Stimulated activated CD4-positive, alpha-beta T cell treated with anti-CD3 and anti-CD28 coated beads, Interleukin-4, amount 100 ng/mL, for 24 hours (primary cell): Measurements from ENCODE around the gene TOP2B.

Experiments used
- DNase-seq: peaks from one replicate; pipeline ENCODE4 v3.0.0-alpha.2; 2020

The TOP2B gene, protein sequence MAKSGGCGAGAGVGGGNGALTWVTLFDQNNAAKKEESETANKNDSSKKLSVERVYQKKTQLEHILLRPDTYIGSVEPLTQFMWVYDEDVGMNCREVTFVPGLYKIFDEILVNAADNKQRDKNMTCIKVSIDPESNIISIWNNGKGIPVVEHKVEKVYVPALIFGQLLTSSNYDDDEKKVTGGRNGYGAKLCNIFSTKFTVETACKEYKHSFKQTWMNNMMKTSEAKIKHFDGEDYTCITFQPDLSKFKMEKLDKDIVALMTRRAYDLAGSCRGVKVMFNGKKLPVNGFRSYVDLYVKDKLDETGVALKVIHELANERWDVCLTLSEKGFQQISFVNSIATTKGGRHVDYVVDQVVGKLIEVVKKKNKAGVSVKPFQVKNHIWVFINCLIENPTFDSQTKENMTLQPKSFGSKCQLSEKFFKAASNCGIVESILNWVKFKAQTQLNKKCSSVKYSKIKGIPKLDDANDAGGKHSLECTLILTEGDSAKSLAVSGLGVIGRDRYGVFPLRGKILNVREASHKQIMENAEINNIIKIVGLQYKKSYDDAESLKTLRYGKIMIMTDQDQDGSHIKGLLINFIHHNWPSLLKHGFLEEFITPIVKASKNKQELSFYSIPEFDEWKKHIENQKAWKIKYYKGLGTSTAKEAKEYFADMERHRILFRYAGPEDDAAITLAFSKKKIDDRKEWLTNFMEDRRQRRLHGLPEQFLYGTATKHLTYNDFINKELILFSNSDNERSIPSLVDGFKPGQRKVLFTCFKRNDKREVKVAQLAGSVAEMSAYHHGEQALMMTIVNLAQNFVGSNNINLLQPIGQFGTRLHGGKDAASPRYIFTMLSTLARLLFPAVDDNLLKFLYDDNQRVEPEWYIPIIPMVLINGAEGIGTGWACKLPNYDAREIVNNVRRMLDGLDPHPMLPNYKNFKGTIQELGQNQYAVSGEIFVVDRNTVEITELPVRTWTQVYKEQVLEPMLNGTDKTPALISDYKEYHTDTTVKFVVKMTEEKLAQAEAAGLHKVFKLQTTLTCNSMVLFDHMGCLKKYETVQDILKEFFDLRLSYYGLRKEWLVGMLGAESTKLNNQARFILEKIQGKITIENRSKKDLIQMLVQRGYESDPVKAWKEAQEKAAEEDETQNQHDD (N-terminal part only)

DNA sequence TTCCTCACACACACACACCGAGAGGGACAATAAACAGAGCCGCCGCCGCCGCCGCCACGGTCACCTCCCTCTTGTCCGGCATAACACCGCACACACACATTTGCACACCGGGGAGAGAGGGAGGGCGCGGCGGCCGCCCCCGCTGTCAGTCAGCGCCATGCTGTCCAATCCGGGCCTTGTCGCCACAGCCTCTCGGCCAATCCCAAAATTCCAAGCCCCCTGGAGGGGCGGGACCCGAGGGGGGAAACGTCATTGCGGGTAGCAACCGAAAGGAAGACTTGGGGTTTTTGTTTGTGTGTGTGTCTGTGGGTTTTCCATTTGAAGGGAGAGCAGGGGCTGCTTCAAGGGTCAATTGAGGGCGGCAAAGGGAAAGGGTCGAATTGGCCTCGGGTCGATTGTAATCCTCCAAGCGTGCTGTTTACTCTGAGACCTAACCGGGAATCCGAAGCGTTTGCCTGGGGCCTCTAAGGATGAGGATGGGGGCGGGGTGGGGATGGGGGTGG, at the start of gene TOP2B:
Gene TOP2B (minus strand): TSS at position 96 of the 503 bp plus-strand sequence. CDS start 610 bp downstream, outside the sequence.
- peak; percentile 95 for DNase-seq

DNA sequence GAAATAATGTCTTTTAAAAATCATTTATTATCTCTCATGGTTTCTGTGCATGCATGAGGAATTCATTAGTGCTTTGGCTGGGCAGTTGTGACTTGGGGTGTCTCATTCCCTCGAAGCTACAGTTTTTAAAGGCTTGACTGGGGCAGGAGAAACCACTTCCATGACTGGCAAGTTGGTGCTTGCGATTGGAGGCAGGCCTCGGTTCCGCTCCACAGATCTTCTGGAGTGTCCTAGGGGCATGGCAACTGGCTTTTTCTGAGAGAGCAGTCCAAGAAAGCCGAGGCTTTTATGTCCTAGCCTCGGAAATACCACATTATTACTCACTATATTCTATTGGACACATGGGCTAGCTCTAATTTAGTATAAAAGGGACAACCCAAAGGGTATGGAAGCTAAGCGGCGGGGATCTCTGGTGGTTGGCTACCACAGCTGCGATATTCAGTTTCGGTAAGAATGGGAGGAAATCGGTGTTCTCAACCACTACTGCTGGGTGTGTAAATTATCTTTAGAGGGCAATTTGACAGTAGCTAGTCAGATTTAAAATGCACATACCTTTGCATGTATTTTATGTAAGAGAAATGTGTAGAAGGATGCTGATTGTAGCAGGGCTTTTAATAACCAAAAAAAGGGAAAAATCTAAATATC, 48.8 kb upstream of the TOP2B start:
- DNase-seq, result no peak

DNA sequence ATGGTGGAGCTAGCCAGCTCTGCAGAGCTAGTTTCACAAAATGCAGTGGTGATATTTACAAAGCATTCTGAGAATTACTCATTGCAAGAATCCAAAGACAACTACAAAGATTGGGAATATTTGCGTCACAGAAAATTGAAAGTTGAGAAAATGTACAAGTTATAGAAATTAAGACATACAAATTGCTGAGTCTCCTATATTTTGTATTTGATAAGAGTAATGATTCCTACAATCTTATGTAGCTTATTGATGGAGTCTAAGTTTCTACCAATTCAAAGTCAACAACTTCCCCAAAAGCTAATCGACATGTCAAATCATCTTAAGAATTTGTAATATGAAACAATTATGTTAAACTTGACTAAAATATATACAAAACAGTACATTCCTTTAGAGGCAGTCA, 46.4 kb upstream of the TOP2B start:
- no peak for DNase-seq

DNA sequence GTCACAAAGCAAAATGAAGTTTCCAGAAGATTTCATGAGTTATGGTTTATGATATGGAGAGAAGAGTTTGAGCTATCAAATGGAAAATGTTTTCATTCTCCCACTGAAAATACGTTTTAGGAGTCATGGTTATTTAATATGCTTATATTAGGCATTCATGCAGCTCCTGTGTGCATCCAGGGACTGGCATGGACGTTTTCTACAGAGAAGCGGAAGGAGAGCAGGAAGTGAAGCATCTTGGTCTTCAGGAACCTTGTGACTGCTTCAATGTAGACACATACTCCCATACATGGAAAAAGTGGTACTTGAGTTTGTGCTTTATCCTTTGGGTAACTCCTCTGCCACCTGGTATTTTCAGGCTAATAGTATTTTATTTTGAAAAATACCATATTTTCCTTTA, 43.3 kb upstream of the TOP2B start:
- no peak for DNase-seq

DNA sequence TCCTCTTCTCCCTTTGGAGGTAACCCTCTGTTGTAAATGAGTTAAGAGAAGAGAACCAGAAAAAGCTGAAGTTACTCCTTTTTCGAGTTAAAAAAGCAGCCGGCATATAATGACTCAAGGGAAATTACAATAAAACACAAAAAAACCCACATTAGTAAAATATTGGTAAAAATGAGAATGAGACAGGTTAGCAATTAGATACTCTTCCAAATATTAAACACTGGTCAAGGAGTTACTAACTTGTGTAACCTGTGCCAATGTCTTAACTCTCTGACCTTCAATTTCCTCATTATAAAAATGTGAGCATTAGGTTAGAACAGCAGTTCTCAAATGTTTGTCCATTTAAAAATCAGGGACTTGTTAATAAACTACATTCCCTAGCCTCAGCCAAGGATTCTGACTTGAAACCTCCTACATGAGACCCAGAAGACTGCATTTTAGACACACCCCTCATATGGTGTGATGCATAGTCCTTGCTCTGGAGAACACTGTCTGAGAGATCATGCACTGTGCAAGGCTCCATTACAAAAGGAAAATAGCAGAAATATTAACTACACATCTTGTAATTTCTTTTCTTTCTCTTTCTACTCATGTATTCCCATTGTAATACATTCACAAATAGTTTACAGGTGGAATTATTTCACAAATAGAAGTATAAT, 42.7 kb upstream of the TOP2B start:
- no peak for DNase-seq

DNA sequence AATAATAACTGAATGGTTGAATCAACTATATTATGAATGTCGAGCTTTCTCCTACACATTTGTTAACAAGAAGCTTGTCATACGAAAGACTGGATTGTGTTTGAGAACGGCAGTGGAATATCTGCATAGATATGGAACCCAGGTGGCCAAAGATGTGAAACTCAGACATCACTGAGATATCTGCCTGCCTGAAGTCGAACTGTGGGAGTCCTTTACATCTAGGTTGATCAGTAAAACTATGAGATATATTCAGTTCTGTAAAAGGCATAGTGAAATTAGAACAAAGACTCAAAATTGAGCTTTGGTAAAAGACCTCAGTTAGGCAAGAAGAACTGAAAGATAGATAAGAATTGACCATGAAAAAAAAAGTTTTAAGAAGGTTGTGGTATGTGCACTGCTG, 41.5 kb upstream of the TOP2B start:
- no peak for DNase-seq

DNA sequence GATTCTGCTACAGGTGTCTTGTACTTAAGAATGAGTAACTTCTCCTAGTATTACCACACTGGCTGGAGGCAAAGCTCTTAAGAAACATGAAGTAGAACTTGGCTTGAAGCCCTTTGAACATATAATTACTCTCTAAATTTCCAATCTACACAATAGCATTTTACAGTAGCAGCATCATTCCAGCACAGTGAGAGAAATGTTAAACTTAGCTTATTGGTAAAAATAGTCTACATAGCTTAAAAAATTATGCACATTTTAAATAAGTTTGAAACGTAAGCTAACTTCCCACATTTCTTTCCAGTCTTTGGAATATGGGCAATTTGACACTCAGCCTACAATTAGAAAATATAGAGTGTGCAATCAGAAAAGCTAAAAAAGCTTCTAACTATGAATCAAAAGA, 32.8 kb upstream of the TOP2B start:
- DNase-seq, result no peak

DNA sequence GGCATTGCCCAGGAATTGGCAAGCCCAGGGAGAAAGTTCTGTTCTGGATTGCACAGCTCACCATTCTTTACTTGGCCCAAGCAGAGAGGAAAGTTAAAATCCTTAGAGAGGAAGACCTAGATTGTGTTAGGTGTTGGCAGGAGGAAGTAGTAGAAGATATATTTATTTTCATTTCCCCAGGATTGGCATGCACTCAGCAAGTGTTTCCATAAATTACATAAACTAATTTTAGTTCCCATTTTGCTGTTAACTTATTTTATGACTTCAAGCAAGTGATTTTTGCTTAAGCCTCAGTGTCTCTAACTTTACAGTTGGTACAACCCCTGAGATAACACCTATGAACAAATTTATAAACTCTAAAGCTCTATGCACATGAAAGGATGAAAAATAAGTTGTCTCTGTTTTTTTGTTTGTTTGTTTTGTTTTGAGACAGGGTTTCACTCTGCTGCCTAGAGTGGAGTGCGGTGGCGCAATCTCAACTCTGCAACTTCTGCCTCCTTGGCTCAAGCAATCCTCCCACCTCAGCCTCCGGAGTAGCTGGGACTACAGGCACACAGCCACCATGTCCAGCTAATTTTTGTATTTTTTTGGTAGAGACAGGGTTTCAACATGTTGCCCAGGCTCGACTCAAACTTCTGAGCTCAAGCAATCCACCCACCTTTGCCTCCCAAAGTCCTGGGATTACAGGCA, 31.2 kb upstream of the TOP2B start:
- DNase-seq, result no peak

DNA sequence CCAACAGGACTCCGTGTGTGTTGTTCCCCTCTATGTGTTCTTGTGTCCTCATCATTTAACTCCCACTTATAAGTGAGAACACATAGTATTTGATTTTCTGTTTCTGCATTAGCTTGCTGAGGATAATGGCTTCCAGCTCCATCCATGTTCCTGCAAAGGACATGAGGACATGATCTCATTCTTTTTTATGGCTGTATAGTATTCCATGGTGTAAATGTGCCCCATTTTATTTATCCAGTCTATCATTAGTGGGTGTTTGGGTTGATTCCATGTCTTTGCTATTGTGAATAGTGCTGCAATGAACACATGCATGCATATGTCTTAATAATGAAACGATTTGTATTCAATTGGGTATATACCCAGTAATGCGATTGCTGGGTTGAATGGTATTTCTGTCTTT, 28.5 kb upstream of the TOP2B start:
- DNase-seq, result no peak

DNA sequence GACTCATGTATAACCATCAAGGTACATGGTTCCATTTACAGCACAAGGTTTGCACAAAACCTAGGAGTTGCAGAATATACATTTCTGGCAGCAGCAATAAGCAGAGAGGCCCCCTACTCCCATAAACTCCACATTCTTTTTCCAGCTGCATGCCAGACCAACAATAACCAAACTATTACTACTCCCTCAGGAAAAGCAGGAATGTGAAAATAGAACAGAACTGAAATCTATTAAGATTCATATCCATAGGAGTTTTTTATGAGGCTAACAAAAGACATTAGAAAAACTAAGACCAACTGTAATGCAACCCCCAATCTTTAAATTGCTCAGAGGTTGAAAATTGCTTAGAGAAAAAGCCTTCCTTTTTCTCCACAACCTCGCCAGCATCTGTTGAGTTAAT, 27.6 kb upstream of the TOP2B start:
- no peak for DNase-seq

DNA sequence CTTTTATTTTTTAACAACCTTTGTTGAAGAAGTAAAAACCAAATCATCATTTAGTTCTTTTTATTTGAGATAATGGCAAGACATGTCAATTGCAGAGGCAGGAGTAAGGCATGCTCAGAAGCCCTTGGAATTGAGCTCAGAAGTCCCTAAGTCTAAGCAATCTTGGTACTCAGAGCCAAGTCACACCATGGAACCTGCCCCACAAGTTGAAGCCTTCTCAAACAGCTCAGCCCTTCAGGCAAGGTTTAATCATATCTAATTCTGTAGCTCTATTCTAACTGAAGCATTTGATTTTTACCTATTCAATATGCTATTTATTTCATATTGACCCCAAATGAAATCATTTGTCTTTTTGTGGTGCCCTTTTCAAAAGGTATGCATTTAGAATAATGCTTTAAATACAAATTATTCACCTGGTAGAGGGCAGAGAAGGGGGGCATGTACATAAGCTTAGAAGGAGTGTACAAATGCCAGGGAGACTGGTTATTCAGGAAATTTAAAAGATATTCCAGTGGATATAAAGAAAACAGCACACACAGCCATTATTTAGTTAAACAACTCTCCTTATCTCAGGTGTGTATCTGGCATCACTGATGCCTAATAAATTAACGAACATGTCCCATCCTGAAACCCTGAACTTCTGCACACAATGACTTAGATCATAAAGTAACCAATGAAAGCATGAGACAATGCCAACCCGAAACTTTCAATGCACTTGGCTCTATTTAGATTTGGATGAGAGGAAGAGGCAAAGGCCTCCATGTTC, 26.2 kb upstream of the TOP2B start:
- no peak for DNase-seq

DNA sequence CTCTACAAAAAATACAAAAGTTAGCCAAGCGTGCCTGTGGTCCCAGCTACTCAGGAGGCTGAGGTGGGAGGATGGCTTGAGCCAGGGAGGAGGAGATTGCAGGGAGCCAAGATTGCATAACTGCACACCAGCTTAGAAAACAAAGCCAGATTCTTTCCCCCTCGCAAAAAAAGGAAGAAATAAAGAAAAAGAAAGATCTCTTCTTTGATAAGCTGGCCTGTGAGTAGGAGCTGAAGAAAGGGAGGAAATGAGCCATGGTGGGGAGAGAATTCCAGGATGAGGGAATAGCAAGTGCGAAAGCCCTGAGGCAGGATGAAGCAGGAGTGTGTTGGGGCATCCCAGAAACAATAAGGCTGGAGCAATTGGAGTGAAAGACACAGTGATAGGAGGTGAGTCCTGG, 24.5 kb upstream of the TOP2B start:
- no peak for DNase-seq

DNA sequence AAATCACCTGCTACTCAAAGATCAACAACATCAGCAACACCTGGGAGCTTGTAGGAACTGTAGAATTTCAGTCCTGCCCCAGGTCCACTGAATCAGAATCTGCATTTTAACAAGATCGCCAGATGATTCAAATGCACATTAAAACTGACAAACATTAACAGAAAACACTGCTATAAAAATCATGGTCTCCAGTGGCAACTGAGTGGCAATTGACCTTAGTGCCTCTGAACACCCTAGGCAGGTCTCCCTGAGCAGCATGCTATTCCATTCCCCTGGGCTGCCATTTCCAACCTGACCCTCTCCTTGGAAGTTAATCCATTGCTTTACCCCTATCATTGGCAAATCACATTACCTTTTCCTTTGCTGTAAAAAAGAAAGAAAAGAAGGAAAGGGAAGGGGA, 23.0 kb upstream of the TOP2B start:
- DNase-seq, result no peak

DNA sequence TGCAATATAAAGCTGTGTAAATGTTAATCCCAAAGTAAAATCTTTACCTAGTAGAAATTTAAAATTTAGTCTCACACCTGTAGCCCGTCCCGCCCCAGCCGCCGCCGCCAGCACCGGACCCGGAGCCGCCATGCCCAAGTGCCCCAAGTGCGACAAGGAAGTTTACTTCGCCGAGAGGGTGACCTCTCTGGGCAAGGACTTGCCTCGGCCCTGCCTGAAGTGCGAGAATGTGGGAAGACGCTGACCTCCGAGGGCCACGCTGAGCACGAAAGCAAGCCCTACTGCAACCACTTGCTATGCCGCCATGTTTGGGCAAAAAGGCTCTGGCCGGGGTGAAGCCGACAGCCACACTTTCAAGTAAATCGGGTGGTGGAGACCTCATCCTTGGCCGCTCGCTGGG, 22.1 kb upstream of the TOP2B start:
- DNase-seq, result no peak

DNA sequence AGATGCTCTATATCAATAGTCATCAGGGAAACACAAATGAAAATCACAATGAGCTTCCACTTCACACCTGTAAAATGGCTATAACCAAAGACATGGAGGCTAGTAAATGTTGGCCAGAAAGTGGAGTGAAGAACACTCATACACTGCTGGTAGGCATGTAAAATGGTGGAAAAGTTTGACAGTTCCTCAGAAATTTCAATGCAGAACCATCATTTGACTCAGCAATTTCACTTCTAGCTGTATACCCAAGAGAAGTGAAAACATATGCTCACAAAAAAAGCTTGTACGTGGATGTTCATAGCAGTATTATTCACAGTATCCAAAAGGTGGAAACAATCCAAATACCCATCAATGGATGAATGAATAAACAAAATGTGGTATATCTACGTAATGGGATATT, 19.2 kb upstream of the TOP2B start:
- no peak for DNase-seq

DNA sequence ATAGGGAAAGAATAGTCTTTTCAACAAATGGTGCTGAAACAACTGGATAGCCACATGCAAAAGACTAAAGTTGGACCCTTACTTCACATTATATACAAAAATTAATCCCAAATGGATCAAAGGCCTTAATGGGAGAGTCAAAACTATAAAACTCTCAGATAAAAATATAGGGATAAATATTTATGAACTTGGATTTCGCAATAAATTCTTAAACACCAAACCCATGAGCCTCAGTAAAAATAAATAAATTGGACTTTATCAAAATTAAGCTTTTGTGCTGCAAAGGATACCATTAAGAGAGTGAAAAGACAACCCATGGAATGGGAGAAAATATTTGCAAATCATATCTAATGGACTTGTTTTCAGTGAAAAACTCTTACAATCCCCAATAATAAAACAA, 18.7 kb upstream of the TOP2B start:
- no peak for DNase-seq

DNA sequence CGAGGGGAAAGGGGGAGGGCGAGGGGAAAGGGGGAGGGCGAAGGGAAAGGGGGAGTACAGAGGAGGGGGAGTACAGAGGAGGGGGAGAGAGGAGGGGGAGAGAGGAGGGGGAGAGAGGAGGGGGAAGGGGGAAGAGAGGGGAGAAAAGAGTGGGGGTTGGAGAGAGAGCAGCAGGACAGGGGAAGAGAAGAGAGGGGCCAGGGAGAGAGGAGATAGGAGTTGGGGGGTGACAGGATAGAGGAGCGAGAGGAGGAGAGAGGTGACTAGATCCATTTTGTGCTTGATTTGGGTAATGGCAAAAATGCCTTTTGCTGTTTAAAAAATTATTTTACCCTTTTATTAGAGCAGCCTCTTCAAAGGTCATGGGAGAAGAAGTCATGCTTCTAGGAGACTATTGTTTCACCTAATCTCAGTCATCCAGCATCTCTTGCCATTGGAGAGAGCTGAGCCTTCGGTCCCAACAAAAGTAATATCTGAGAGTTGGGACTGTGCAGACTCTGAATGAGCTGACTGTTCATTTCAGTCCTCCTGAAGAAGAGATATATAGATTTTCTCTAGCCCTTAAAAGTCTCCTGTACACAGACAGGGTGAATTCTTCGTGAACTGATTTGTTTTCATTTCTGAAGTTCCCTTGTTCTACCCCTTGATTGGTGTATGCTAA, 15.1 kb upstream of the TOP2B start:
- no peak for DNase-seq

DNA sequence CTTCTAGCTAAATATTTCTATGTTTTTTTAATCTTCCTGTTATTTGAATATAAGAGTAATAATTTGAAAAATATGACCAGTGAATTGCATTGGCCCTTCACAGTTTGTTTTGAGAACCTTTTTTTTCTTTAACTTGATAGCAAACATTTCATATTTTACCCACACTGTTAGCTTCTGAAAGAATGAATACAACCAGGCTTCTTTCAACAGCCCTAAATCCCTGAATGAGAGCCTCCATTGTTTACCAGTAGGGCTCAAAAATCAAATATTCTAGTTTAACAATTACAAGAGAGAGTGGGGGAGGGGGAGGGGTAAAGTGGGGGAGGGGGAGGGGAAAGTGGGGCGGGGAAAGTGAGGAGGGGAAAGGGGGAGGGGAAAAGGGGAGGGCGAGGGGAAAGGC, 14.5 kb upstream of the TOP2B start:
- no peak for DNase-seq

DNA sequence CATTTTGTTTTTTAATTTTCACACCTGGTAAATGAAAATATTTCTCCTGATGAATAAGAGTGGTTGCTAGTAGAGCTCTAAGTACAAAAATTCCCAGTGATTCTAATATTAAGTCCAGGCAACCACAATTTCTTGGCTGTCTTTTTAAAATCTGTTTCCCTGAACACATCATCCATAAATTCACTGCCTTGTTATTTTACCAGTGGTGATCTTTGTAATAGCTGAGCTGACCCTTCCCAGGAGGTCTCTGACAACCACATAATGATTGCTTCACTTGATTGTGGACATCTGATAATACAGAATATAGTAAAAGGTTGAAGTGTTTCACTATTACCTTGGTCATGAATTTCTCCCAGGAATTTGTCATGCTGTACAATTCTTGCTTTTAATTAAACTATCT, 13.9 kb upstream of the TOP2B start:
- no peak for DNase-seq

DNA sequence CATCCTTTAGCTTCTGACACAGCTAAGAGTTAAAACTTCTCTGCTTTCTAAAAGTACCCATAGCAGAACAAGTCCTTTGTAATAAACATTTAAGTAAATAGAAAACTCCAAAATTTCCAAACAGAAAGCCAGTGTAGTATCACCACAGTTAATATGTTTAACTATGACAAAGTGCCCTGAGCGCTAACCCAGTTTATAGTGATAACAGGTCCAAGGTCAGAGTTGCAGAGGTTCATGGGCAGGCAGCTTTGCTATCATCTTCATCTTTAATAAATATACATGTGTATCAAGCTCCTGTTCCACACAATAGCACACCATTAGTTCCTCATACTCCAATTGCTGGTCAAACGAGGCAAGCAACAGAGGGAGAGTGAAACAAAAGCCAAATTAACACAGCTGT, 12.4 kb upstream of the TOP2B start:
- DNase-seq, result no peak
